ENCODE measurements around the gene PARK7. TPM values are rescaled to one million over a fixed set of nuclear protein-coding genes. Genes with fewer than 3 reads are reported as not detected.

PARK7 gene
- total and polyA plus RNA-seq, 2 experiments from 2014 or later = 178 to 679 TPM

GRCh38 chr1:7912145-7912544, 49.4 kb upstream of the PARK7 start (continued):
- no peak for TF ChIP-seq ZNF114 (CRISPR knock-in tag; IDR thresholded peaks at IDR 0.05)

GRCh38 chr1:7912743-7913557, 48.6 kb upstream of the PARK7 start:
- Mint-ChIP-seq H3K36me3 (ENCODE audit: low read depth) (no peaks in the 10 kb centered on the region), H3K27ac (no peak overlapping the region), H3K4me1 (peaks cover 10% of the 10 kb centered on the region; the same call in 2 of the 3 replicates), H3K27me3 (ENCODE audit: insufficient read depth, low read depth, poor library complexity) (peaks cover 2% of the 10 kb centered on the region), H3K9me3 (no peaks in the 10 kb centered on the region), H3K4me3 (no peak overlapping the region)
- peak overlapping the region; percentile 85 for H2AFZ ChIP-seq
- H3K27ac ChIP-seq (ENCODE audit: low read depth) = no peak overlapping the region
- H3F3A ChIP-seq (replicated peaks; ENCODE audit: low read depth) = no peaks in the 10 kb centered on the region
- H3K4me3 ChIP-seq = peak overlapping the region; percentile 34; the same call in 1 of the 2 replicates
- H3K4me1 ChIP-seq (ENCODE audit: insufficient read depth) = peaks cover 8% of the 10 kb centered on the region; the same call in 1 of the 2 replicates
- H3K27me3 ChIP-seq (ENCODE audit: insufficient read depth) = no peaks in the 10 kb centered on the region
- peak overlapping the region; percentile 37; the same call in 1 of the 2 replicates for H3K4me2 ChIP-seq
- no peaks in the 10 kb centered on the region for H4K20me1 ChIP-seq (replicated peaks; ENCODE audit: insufficient read depth)
- H3K36me3 ChIP-seq (ENCODE audit: insufficient read depth) = no peaks in the 10 kb centered on the region
- no peaks in the 10 kb centered on the region for H3K79me2 ChIP-seq (replicated peaks; ENCODE audit: insufficient read depth)
- DNase-seq (ENCODE audit: low spot score) (peak; percentile 37), ATAC-seq (peak; percentile 84)
- no peaks in the 10 kb centered on the region for H3K9me2 ChIP-seq (ENCODE audit: insufficient read depth)
- TF ChIP-seq ZNF331 (CRISPR knock-in tag; IDR thresholded peaks at IDR 0.05; ENCODE audit: low read depth) = no peak
- no peak for TF ChIP-seq CTCF (conservative IDR thresholded peaks at IDR 0.05; ENCODE audit: low read depth in 2 of 2)
- TF ChIP-seq ZNF462 (CRISPR knock-in tag; IDR thresholded peaks at IDR 0.05) = no peak
- TF ChIP-seq ZNF114 (CRISPR knock-in tag; IDR thresholded peaks at IDR 0.05) = no peak
- no peak for TF ChIP-seq STAT1 (IDR thresholded peaks at IDR 0.05; ENCODE audit: unreplicated experiment)
- no peak for TF ChIP-seq NANOG (IDR thresholded peaks at IDR 0.05; ENCODE audit: borderline replicate concordance)
- no peak for TF ChIP-seq CREB1 (CRISPR knock-in tag; IDR thresholded peaks at IDR 0.05; ENCODE audit: low read depth)
- TF ChIP-seq EZH2phosphoT487 (IDR thresholded peaks at IDR 0.05; ENCODE audit: unreplicated experiment) = no peak
- TF ChIP-seq REST (IDR thresholded peaks at IDR 0.05; ENCODE audit: unreplicated experiment) = no peak
- TF ChIP-seq ETS1 (IDR thresholded peaks at IDR 0.05) = no peak
- TF ChIP-seq EZH2 (IDR thresholded peaks at IDR 0.05; ENCODE audit: low read depth, unreplicated experiment) = no peak

All from GM23338 (cell line).